NOMO-1 treated with dmso at 0.1 percent for 144 hours (cell line): ENCODE measurements around the gene PAX9.

ENCODE experiments used
- DNase-seq: peaks from one replicate; lab custom pipeline; 2025; ENCODE audit not compliant: unreplicated experiment; lab: John Stamatoyannopoulos, UW

Gene PAX9

DNA sequence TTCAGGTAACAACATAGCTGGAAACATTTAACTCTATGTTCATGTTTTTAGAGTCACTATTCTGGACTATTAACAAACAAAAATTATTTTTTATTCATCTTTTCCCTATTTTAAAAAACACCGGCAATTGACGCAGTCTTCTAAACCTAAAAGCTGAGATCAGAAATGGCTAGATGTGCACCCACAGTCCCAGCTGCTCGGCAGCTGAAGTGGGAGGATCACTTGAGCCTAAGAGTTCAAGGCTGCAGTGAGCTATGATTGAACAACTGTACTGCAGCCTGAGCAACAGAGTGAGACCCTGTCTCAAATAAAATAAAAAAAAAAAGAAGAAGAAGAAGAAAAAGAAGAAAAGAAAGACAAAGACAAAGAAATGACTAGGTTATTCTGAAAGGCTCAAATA is 64.5 kb downstream of the PAX9 start:
- DNase-seq: no peak
